Mesothelial cell of epicardium (in vitro differentiated cells): ENCODE data around the gene UBE2O. TPM values are rescaled to one million over a fixed set of nuclear protein-coding genes. Genes with fewer than 3 reads are reported as not detected.

ENCODE experiments used
- DNase-seq, 2 experiments: peaks; one replicate each; pipeline ENCODE4 v3.0.0; 2021; ENCODE audit warnings: low spot score in 2 of 2; ENCODE audit not compliant: unreplicated experiment in 2 of 2
- H3K27ac Mint-ChIP-seq: 2 replicates; pipeline ENCODE4 v1.8.0; 2021; ENCODE audit warnings: mixed read lengths
- H3K27me3 Mint-ChIP-seq: 2 replicates; pipeline ENCODE4 v1.8.0; 2021; ENCODE audit warnings: low read depth, mixed read lengths
- H3K36me3 Mint-ChIP-seq: 2 replicates; pipeline ENCODE4 v1.8.0; 2021; ENCODE audit warnings: mixed read lengths
- H3K4me1 Mint-ChIP-seq: 2 replicates; pipeline ENCODE4 v1.8.0; 2021; ENCODE audit warnings: mixed read lengths
- H3K4me3 Mint-ChIP-seq: 2 replicates; pipeline ENCODE4 v1.8.0; 2021; ENCODE audit warnings: mild to moderate bottlenecking, moderate library complexity, mixed read lengths
- H3K9me3 Mint-ChIP-seq: 2 replicates; pipeline ENCODE4 v1.8.0; 2021; ENCODE audit warnings: mixed read lengths
- CTCF ChIP-seq: fragments of 200-600 bp; sonication (generic); IDR thresholded peaks from one replicate; pipeline ENCODE4 v1.5.0; 2021; ENCODE audit warnings: antibody characterized with exemption; ENCODE audit not compliant: unreplicated experiment
- total RNA-seq: library from RNA; stranded (reverse); gene quantifications from 3 replicates; pipeline ENCODE4 v1.2.1, GENCODE V29; 2021

The UBE2O gene
- total RNA-seq, 1 donor from 2014 or later: 46.3 TPM

- Mint-ChIP-seq H3K36me3 (no peaks in the 10 kb centered on the region), H3K27me3 (no peaks in the 10 kb centered on the region), H3K4me3 (no peak overlapping the region), H3K4me1 (no peaks in the 10 kb centered on the region), H3K9me3 (no peaks in the 10 kb centered on the region), H3K27ac (peak overlapping the region; percentile 5)
- no peak for TF ChIP-seq CTCF
- no peak for DNase-seq
Measured at GRCh38 chr17:76480632-76481031, 27.7 kb upstream of the UBE2O start.

GRCh38 chr17:76479515-76480060 is 26.6 kb upstream of the UBE2O start:
- Mint-ChIP-seq H3K27ac (no peak overlapping the region), H3K4me1 (no peaks in the 10 kb centered on the region), H3K4me3 (no peak overlapping the region), H3K36me3 (peaks cover 3% of the 10 kb centered on the region), H3K27me3 (no peaks in the 10 kb centered on the region), H3K9me3 (no peaks in the 10 kb centered on the region)
- DNase-seq: no peak
- TF ChIP-seq CTCF: no peak

GRCh38 chr17:76478730-76479514 is 26.0 kb upstream of the UBE2O start:
- Mint-ChIP-seq H3K9me3 (no peaks in the 10 kb centered on the region), H3K36me3 (peaks cover 3% of the 10 kb centered on the region), H3K27ac (no peak overlapping the region), H3K27me3 (no peaks in the 10 kb centered on the region), H3K4me3 (no peak overlapping the region), H3K4me1 (no peaks in the 10 kb centered on the region)
- no peak for TF ChIP-seq CTCF
- DNase-seq: no peak

GRCh38 chr17:76478097-76478496 is 25.1 kb upstream of the UBE2O start:
- no peak overlapping the region for H3K4me3 Mint-ChIP-seq
- DNase-seq: no peak
- no peaks in the 10 kb centered on the region for H3K4me1 Mint-ChIP-seq
- no peaks in the 10 kb centered on the region for H3K9me3 Mint-ChIP-seq
- H3K36me3 Mint-ChIP-seq: peaks cover 3% of the 10 kb centered on the region
- no peak for TF ChIP-seq CTCF
- H3K27me3 Mint-ChIP-seq: no peaks in the 10 kb centered on the region
- no peak overlapping the region for H3K27ac Mint-ChIP-seq

GRCh38 chr17:76477576-76477975 is 24.6 kb upstream of the UBE2O start:
- H3K36me3 Mint-ChIP-seq: peaks cover 3% of the 10 kb centered on the region
- H3K4me1 Mint-ChIP-seq: no peaks in the 10 kb centered on the region
- TF ChIP-seq CTCF: no peak
- no peaks in the 10 kb centered on the region for H3K9me3 Mint-ChIP-seq
- DNase-seq: no peak
- H3K27ac Mint-ChIP-seq: no peak overlapping the region
- H3K27me3 Mint-ChIP-seq: no peaks in the 10 kb centered on the region
- H3K4me3 Mint-ChIP-seq: no peak overlapping the region
